ENCODE measurements around the gene LSR.

GRCh38 chr19:35249146-35249847 is 495 bp downstream of the LSR start:
- TF ChIP-seq, protein P1, sequence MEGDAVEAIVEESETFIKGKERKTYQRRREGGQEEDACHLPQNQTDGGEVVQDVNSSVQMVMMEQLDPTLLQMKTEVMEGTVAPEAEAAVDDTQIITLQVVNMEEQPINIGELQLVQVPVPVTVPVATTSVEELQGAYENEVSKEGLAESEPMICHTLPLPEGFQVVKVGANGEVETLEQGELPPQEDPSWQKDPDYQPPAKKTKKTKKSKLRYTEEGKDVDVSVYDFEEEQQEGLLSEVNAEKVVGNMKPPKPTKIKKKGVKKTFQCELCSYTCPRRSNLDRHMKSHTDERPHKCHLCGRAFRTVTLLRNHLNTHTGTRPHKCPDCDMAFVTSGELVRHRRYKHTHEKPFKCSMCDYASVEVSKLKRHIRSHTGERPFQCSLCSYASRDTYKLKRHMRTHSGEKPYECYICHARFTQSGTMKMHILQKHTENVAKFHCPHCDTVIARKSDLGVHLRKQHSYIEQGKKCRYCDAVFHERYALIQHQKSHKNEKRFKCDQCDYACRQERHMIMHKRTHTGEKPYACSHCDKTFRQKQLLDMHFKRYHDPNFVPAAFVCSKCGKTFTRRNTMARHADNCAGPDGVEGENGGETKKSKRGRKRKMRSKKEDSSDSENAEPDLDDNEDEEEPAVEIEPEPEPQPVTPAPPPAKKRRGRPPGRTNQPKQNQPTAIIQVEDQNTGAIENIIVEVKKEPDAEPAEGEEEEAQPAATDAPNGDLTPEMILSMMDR (conservative IDR thresholded peaks at IDR 0.05; ENCODE audit: low read depth, low read length), result no peak
- TF ChIP-seq POLR2A (IDR thresholded peaks at IDR 0.05; ENCODE audit: low read depth, low read length) (no peak), MAFK (IDR thresholded peaks at IDR 0.05; ENCODE audit: low read depth, low read length) (no peak), CHD1 (IDR thresholded peaks at IDR 0.05; ENCODE audit: low read depth, low read length) (no peak), RAD21 (IDR thresholded peaks at IDR 0.05; ENCODE audit: low read length) (no peak), RFX5 (IDR thresholded peaks at IDR 0.05; ENCODE audit: low read depth, low read length) (no peak), BHLHE40 (IDR thresholded peaks at IDR 0.05; ENCODE audit: low read depth, low read length) (no peak)
- TF ChIP-seq, protein P2, sequence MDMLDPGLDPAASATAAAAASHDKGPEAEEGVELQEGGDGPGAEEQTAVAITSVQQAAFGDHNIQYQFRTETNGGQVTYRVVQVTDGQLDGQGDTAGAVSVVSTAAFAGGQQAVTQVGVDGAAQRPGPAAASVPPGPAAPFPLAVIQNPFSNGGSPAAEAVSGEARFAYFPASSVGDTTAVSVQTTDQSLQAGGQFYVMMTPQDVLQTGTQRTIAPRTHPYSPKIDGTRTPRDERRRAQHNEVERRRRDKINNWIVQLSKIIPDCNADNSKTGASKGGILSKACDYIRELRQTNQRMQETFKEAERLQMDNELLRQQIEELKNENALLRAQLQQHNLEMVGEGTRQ (IDR thresholded peaks at IDR 0.05; ENCODE audit: low read depth, low read length), result no peak

Data from IMR-90 (cell line).